T-helper 2 cell treated with Interferon-gamma antibody and Interleukin-4, amounts not matched to agents 5 μg/mL and 100 μg/mL, for 36 hours (primary cell): ENCODE data around the gene KSR2.

Experiments used
- DNase-seq: peaks from one replicate; pipeline ENCODE4 v3.0.0; 2021; ENCODE audit warnings: low spot score
- H3K27ac Mint-ChIP-seq: one replicate; pipeline ENCODE4 v1.8.0; 2021; ENCODE audit warnings: mild to moderate bottlenecking, mixed read lengths
- H3K27me3 Mint-ChIP-seq: one replicate; pipeline ENCODE4 v1.8.0; 2021; ENCODE audit warnings: low read depth, mixed read lengths
- H3K36me3 Mint-ChIP-seq: one replicate; pipeline ENCODE4 v1.8.0; 2021; ENCODE audit warnings: low read depth, mixed read lengths
- H3K4me1 Mint-ChIP-seq: one replicate; pipeline ENCODE4 v1.8.0; 2021; ENCODE audit warnings: low read depth, mixed read lengths
- H3K4me3 Mint-ChIP-seq: one replicate; pipeline ENCODE4 v1.8.0; 2022; ENCODE audit warnings: mild to moderate bottlenecking, moderate library complexity, mixed read lengths
- H3K9me3 Mint-ChIP-seq: one replicate; pipeline ENCODE4 v1.8.0; 2021; ENCODE audit warnings: mixed read lengths

KSR2 gene

DNA sequence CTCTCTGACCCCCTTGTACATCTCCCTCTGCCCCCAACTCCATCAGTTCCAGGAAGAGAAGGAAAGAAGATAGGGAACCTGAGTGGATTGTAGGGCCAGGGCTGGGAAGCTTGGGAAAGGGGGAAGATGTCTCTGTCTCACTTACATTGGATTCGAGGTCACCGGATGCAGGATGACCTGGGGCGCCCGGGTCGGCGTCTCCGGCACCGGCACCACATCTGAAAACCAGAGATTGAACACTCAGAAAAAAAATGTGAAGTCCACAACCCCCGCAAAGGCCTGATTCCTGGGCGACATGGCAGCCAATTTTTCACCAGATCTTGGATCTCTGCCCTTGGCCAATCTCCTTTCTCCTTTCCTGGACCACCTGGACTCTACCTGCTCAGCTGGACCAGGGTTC lies 438.0 kb downstream of the KSR2 start:
- Mint-ChIP-seq H3K27me3 (no peaks in the 10 kb centered on the region), H3K27ac (no peak overlapping the region), H3K4me3 (no peak overlapping the region), H3K4me1 (no peaks in the 10 kb centered on the region), H3K9me3 (no peaks in the 10 kb centered on the region), H3K36me3 (no peaks in the 10 kb centered on the region)
- DNase-seq: no peak

- DNase-seq: no peak
- Mint-ChIP-seq H3K9me3 (no peaks in the 10 kb centered on the region), H3K4me3 (no peak overlapping the region), H3K36me3 (no peaks in the 10 kb centered on the region), H3K27me3 (no peaks in the 10 kb centered on the region), H3K27ac (no peak overlapping the region), H3K4me1 (no peaks in the 10 kb centered on the region)
Observed at GRCh38 chr12:117528538-117528937, 440.3 kb downstream of the KSR2 start.

DNA sequence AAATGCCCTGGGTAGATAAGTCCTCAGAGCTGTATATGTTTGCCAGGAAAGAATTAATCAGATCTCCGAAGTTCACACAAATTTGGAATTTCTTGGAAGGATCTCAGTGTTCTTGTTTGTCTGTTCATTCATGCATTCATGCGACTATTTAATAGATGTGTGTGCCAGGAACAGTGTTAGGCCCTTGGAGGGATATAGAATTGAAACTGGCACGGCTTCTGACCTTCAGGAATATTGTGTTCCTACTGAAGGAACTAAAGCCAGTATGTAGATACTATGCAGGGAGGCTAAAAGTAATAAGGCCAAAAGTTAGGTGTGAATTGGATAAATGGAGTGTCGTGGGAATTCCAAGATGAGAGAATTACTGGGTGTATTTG lies 441.3 kb downstream of the KSR2 start:
- Mint-ChIP-seq H3K27me3 (no peaks in the 10 kb centered on the region), H3K4me1 (no peaks in the 10 kb centered on the region), H3K36me3 (no peaks in the 10 kb centered on the region), H3K27ac (no peak overlapping the region), H3K4me3 (no peak overlapping the region), H3K9me3 (no peaks in the 10 kb centered on the region)
- DNase-seq: no peak

- Mint-ChIP-seq H3K4me3 (no peak overlapping the region), H3K9me3 (no peaks in the 10 kb centered on the region), H3K36me3 (no peaks in the 10 kb centered on the region), H3K4me1 (no peaks in the 10 kb centered on the region), H3K27me3 (no peaks in the 10 kb centered on the region), H3K27ac (no peak overlapping the region)
- DNase-seq: no peak
Observed at GRCh38 chr12:117526757-117527478, 441.9 kb downstream of the KSR2 start.

DNA sequence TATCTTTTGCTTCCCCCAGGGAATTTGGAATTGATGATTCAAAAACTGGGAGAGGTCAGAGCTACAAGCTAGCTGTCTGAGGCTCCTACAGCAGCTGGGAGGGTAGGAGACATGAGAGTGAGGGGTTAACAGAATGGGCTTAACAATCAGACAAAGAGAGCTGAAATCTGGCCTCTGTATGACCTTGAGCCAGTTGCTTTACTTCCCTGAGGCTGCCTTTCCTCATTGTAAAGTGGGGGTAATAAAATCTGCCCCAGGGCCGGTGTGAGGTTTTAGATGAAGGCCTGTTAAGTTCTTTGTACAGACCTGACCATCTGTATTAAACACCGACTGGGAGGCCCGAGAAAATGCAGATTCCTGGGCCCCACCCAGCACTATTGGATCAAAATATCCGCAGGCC lies 443.0 kb downstream of the KSR2 start:
- Mint-ChIP-seq H3K36me3 (no peaks in the 10 kb centered on the region), H3K27ac (no peak overlapping the region), H3K27me3 (no peaks in the 10 kb centered on the region), H3K4me3 (no peak overlapping the region), H3K4me1 (no peaks in the 10 kb centered on the region), H3K9me3 (no peaks in the 10 kb centered on the region)
- DNase-seq: no peak

DNA sequence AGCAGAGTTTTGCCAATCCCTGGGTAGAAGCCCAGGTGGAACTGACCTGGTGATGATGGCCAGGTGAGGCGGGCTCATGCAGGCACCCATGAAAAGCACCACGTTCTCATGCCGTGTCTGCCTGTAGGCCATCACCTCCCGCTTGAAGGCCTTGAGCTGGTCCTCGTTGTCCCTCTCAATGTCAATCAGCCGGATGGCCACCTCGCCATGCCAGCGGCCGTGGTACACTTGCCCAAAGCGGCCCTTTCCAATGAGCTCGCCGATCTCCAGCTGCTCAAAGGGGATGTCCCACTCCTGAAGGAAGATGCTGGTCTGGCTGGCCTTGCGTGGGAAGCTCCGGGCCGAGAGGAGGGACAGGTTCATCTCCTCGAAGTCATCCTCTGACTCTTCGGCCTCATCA lies 444.0 kb downstream of the KSR2 start:
- Mint-ChIP-seq H3K9me3 (no peaks in the 10 kb centered on the region), H3K36me3 (no peaks in the 10 kb centered on the region), H3K27ac (no peak overlapping the region), H3K27me3 (no peaks in the 10 kb centered on the region), H3K4me3 (no peak overlapping the region), H3K4me1 (no peaks in the 10 kb centered on the region)
- no peak for DNase-seq

GRCh38 chr12:117523971-117524370 lies 444.8 kb downstream of the KSR2 start:
- Mint-ChIP-seq H3K4me1 (no peaks in the 10 kb centered on the region), H3K9me3 (no peaks in the 10 kb centered on the region), H3K27me3 (no peaks in the 10 kb centered on the region), H3K27ac (no peak overlapping the region), H3K36me3 (no peaks in the 10 kb centered on the region), H3K4me3 (no peak overlapping the region)
- DNase-seq: no peak

- H3K27ac Mint-ChIP-seq: no peak overlapping the region
- no peaks in the 10 kb centered on the region for H3K9me3 Mint-ChIP-seq
- H3K36me3 Mint-ChIP-seq: no peaks in the 10 kb centered on the region
- no peaks in the 10 kb centered on the region for H3K27me3 Mint-ChIP-seq
- DNase-seq: no peak
- H3K4me1 Mint-ChIP-seq: no peaks in the 10 kb centered on the region
- H3K4me3 Mint-ChIP-seq: no peak overlapping the region
Observed at GRCh38 chr12:117522559-117522958, 446.2 kb downstream of the KSR2 start.

DNA sequence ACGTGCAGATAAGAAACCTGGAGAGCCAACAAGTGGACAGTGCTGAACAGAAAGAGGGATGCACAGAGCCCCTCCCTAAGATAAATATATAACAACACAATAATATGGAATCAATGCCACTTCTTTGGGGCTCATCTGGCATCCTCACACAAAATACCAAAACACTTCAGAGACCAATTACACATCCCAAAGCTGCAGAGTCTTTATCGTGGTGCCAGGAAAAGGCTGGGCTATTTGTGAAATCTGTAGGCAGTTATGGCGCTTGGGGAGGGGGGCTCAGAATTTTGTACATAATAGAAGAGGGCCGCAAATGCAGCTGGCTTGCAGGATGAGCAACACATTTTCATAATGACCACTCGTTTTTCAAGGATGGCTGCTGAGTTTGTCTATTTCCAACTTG lies 446.9 kb downstream of the KSR2 start:
- Mint-ChIP-seq H3K9me3 (peaks cover 3% of the 10 kb centered on the region), H3K36me3 (no peaks in the 10 kb centered on the region), H3K4me3 (no peak overlapping the region), H3K27ac (no peak overlapping the region), H3K27me3 (no peaks in the 10 kb centered on the region), H3K4me1 (no peaks in the 10 kb centered on the region)
- DNase-seq: no peak

- no peak for DNase-seq
- no peak overlapping the region for H3K4me3 Mint-ChIP-seq
- H3K9me3 Mint-ChIP-seq: peaks cover 3% of the 10 kb centered on the region
- no peak overlapping the region for H3K27ac Mint-ChIP-seq
- H3K36me3 Mint-ChIP-seq: no peaks in the 10 kb centered on the region
- no peaks in the 10 kb centered on the region for H3K4me1 Mint-ChIP-seq
- H3K27me3 Mint-ChIP-seq: no peaks in the 10 kb centered on the region
Observed at GRCh38 chr12:117521346-117521745, 447.4 kb downstream of the KSR2 start.

DNA sequence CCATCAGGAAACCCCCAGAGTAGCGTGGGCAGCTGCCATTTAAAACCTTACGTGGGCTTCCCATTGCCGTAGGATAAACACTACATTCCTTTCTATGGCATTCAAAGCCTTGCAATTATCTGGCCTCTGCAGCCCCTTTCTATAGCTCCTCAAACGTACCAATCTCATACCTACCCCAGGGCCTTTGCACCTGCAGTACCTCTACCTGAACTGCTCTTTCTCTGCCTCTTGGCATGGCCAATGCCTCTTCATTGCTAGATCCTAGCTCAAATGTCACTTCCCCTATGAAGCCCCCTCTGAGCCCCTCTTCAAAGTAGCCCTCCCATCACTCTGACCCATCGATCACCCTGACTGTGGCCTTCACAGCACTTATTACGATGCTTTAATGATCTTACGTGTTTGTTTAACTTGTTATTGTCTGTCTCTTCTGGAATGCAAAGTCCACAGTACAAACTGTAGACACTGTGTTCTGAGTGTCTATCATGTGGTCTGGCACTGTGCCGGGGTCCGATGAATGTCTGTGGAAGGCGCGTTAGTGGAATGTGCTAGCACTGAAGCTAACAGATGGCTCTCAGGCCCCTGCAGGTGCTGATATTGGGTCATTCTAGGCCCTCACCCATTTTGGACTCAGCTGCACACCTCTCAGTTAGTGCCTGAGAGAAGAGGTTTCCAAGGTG lies 450.1 kb downstream of the KSR2 start:
- Mint-ChIP-seq H3K27me3 (no peaks in the 10 kb centered on the region), H3K9me3 (peaks cover 3% of the 10 kb centered on the region), H3K27ac (no peak overlapping the region), H3K36me3 (no peaks in the 10 kb centered on the region), H3K4me1 (no peaks in the 10 kb centered on the region), H3K4me3 (no peak overlapping the region)
- no peak for DNase-seq

GRCh38 chr12:117517219-117517739 lies 451.5 kb downstream of the KSR2 start:
- no peak overlapping the region for H3K27ac Mint-ChIP-seq
- no peaks in the 10 kb centered on the region for H3K4me1 Mint-ChIP-seq
- H3K4me3 Mint-ChIP-seq: no peak overlapping the region
- H3K36me3 Mint-ChIP-seq: no peaks in the 10 kb centered on the region
- DNase-seq: no peak
- peaks cover 3% of the 10 kb centered on the region for H3K9me3 Mint-ChIP-seq
- no peaks in the 10 kb centered on the region for H3K27me3 Mint-ChIP-seq

GRCh38 chr12:117516034-117516433 lies 452.8 kb downstream of the KSR2 start:
- no peak overlapping the region for H3K4me3 Mint-ChIP-seq
- no peak for DNase-seq
- H3K27ac Mint-ChIP-seq: no peak overlapping the region
- H3K36me3 Mint-ChIP-seq: no peaks in the 10 kb centered on the region
- H3K4me1 Mint-ChIP-seq: no peaks in the 10 kb centered on the region
- peaks cover 3% of the 10 kb centered on the region for H3K9me3 Mint-ChIP-seq
- no peaks in the 10 kb centered on the region for H3K27me3 Mint-ChIP-seq

GRCh38 chr12:117514016-117514415 lies 454.8 kb downstream of the KSR2 start:
- Mint-ChIP-seq H3K27ac (no peak overlapping the region), H3K9me3 (peaks cover 3% of the 10 kb centered on the region), H3K36me3 (no peaks in the 10 kb centered on the region), H3K4me1 (no peaks in the 10 kb centered on the region), H3K27me3 (no peaks in the 10 kb centered on the region), H3K4me3 (no peak overlapping the region)
- no peak for DNase-seq

DNA sequence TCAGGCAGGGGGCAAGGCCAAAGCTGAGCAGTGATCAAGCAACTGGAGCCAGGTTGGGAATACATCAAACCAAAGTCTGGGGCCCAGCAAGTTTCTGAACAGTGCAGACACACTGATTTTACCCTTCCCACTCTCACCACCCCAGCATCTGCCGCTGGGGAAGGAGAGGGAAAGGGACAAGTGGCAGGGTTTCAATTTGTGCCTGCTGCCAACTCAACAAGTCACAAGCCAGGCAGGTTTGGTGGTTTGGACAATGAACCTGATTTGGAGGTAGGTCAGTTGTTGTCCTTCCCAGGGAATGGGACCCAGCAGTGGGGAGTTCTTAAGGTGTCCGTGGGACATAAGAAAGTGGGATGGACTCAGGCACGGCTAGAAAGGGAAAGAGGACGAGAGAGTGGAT lies 455.4 kb downstream of the KSR2 start:
- H3K4me1 Mint-ChIP-seq: no peaks in the 10 kb centered on the region
- H3K27ac Mint-ChIP-seq: no peak overlapping the region
- H3K9me3 Mint-ChIP-seq: peaks cover 3% of the 10 kb centered on the region
- no peak overlapping the region for H3K4me3 Mint-ChIP-seq
- H3K36me3 Mint-ChIP-seq: no peaks in the 10 kb centered on the region
- DNase-seq: no peak
- H3K27me3 Mint-ChIP-seq: no peaks in the 10 kb centered on the region
